KMS-11 (cell line): ENCODE data around the gene TMEM255A.

Experiments
- H2AFZ ChIP-seq: fragments of 200-600 bp; sonication (generic); 2 replicates; pipeline ENCODE4 v1.6.1; 2016; ENCODE audit warnings: antibody characterized with exemption, mixed run types, low read depth
- H3K27ac ChIP-seq: fragments of 200-600 bp; sonication (generic); 2 replicates; pipeline ENCODE4 v1.6.1; 2016; ENCODE audit warnings: mild to moderate bottlenecking, mixed run types
- H3K27me3 ChIP-seq: fragments of 200-600 bp; sonication (generic); 2 replicates; pipeline ENCODE4 v1.6.1; 2017; ENCODE audit warnings: mild to moderate bottlenecking, low read depth, mixed run types, moderate library complexity; ENCODE audit not compliant: insufficient read depth
- H3K36me3 ChIP-seq: fragments of 200-600 bp; sonication (generic); 2 replicates; pipeline ENCODE4 v1.6.1; 2017; ENCODE audit warnings: mild to moderate bottlenecking, mixed run types; ENCODE audit not compliant: insufficient read depth
- H3K4me1 ChIP-seq: fragments of 200-600 bp; sonication (generic); 2 replicates; pipeline ENCODE4 v1.6.1; 2016; ENCODE audit warnings: mild to moderate bottlenecking, low read depth, mixed run types; ENCODE audit not compliant: poor library complexity, severe bottlenecking
- H3K4me2 ChIP-seq: fragments of 200-600 bp; sonication (generic); 2 replicates; pipeline ENCODE4 v1.7.0; 2016; ENCODE audit warnings: mild to moderate bottlenecking, mixed run types
- H3K4me3 ChIP-seq: fragments of 200-600 bp; sonication (generic); IDR thresholded peaks from 2 replicates; pipeline ENCODE4 v1.6.1; 2017; ENCODE audit warnings: low read depth, low read length, mixed read lengths; ENCODE audit not compliant: insufficient read depth
- H3K79me2 ChIP-seq: fragments of 200-600 bp; sonication (generic); 2 replicates; pipeline ENCODE4 v1.6.1; 2016; ENCODE audit warnings: low read depth, mixed run types; ENCODE audit not compliant: insufficient read depth
- H3K9ac ChIP-seq: fragments of 200-600 bp; sonication (generic); 2 replicates; pipeline ENCODE4 v1.6.1; 2016; ENCODE audit warnings: mild to moderate bottlenecking, mixed run types
- H4K20me1 ChIP-seq: fragments of 200-600 bp; sonication (generic); 2 replicates; pipeline ENCODE4 v1.6.1; 2016; ENCODE audit warnings: mild to moderate bottlenecking, mixed run types; ENCODE audit not compliant: insufficient read depth
- TF ChIP-seq, protein P1 (sequence below): fragments of 200-600 bp; sonication (generic); conservative IDR thresholded peaks from 2 replicates; pipeline ENCODE4 v1.6.1; 2017; ENCODE audit warnings: low read depth, mild to moderate bottlenecking, antibody characterized with exemption, low read length, moderate library complexity, mixed read lengths

TMEM255A gene

DNA sequence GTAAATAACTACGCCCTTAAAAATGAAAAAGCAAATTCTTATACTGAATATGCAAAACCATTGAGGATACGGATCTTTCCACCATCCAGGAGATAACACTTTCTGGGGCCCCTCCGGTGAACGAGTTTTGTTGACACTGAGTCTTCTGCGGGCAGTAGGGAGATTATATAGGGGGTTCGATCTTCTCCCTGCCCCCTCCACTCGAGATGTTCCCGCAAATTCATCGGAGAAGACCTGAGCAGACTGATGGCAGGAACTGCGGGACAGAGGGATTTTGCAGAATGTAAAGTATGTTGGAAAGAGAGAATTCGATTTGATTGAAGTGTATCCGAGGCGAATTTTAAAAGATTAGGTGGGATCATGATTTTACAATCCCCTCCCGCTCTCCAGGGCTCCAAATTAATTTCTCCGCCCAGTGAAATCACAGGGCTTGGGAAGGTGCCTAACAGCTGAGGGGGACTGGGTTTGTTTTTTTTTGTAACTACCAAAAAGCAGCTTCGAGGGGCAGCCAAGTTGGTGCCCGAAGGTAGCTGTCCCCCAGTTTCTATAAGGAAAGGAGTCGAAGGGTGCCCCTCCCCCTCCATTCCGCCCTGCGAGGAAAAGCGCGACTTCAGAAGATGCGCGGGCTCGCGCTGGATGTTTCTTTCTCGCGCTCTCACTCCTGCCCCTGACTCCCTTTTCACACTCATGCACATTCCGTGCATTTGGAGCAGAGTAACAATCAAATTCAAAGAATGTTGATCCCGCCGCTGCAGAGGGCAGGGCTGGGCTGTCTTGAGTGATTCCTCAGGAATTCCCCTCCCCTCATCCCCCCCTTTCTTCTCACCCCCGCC, 1.2 kb downstream of the TMEM255A start:
- Histone ChIP-seq H4K20me1 (no peaks in the 10 kb centered on the region), H3K27me3 (no peaks in the 10 kb centered on the region), H3K4me2 (peak overlapping the region; percentile 63), H3K27ac (no peak overlapping the region), H3K4me3 (no peak overlapping the region), H3K79me2 (no peaks in the 10 kb centered on the region), H3K36me3 (no peaks in the 10 kb centered on the region), H2AFZ (peak overlapping the region; percentile 44; the same call in 1 of the 2 replicates), H3K9ac (no peak overlapping the region), H3K4me1 (peaks cover 31% of the 10 kb centered on the region)
- TF ChIP-seq, protein P1, sequence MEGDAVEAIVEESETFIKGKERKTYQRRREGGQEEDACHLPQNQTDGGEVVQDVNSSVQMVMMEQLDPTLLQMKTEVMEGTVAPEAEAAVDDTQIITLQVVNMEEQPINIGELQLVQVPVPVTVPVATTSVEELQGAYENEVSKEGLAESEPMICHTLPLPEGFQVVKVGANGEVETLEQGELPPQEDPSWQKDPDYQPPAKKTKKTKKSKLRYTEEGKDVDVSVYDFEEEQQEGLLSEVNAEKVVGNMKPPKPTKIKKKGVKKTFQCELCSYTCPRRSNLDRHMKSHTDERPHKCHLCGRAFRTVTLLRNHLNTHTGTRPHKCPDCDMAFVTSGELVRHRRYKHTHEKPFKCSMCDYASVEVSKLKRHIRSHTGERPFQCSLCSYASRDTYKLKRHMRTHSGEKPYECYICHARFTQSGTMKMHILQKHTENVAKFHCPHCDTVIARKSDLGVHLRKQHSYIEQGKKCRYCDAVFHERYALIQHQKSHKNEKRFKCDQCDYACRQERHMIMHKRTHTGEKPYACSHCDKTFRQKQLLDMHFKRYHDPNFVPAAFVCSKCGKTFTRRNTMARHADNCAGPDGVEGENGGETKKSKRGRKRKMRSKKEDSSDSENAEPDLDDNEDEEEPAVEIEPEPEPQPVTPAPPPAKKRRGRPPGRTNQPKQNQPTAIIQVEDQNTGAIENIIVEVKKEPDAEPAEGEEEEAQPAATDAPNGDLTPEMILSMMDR = no peak

GRCh38 chrX:120308959-120309872, 2.0 kb downstream of the TMEM255A start:
- Histone ChIP-seq H3K4me3 (no peak overlapping the region), H3K27ac (no peak overlapping the region), H3K79me2 (no peaks in the 10 kb centered on the region), H2AFZ (peak overlapping the region; percentile 44; the same call in 1 of the 2 replicates), H4K20me1 (no peaks in the 10 kb centered on the region), H3K4me1 (peaks cover 39% of the 10 kb centered on the region), H3K27me3 (no peaks in the 10 kb centered on the region), H3K36me3 (no peaks in the 10 kb centered on the region), H3K9ac (no peak overlapping the region), H3K4me2 (peak overlapping the region; percentile 63)
- TF ChIP-seq, protein P1 = peak; percentile 31; the same call in 1 of the 2 replicates

DNA sequence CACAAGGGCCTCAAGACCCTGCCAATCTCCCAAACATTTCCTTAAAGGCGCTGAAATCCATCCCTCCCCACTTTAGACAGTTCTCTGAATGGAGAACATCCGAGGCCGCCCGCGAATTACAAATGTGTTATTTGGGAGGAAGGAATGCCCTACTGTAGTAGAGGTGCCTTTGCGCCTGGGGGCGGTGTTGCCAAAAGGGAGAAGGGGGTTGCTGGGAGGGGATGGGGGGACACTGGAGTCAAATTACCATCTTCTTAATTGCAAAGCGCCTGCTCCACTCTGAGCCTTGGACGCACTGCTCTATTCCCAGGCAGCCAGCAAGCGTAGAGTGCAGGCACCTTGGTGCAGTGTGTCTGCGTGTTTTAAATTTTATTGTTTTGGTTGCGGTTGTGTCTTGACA, 2.7 kb downstream of the TMEM255A start:
- H3K27me3 ChIP-seq = no peaks in the 10 kb centered on the region
- H3K4me2 ChIP-seq = no peak overlapping the region
- H3K36me3 ChIP-seq = no peaks in the 10 kb centered on the region
- H4K20me1 ChIP-seq = no peaks in the 10 kb centered on the region
- no peak overlapping the region for H3K9ac ChIP-seq
- no peak overlapping the region for H3K4me3 ChIP-seq
- H2AFZ ChIP-seq = no peak overlapping the region
- H3K27ac ChIP-seq = no peak overlapping the region
- TF ChIP-seq, protein P1 = no peak
- H3K4me1 ChIP-seq = peaks cover 46% of the 10 kb centered on the region
- no peaks in the 10 kb centered on the region for H3K79me2 ChIP-seq

DNA sequence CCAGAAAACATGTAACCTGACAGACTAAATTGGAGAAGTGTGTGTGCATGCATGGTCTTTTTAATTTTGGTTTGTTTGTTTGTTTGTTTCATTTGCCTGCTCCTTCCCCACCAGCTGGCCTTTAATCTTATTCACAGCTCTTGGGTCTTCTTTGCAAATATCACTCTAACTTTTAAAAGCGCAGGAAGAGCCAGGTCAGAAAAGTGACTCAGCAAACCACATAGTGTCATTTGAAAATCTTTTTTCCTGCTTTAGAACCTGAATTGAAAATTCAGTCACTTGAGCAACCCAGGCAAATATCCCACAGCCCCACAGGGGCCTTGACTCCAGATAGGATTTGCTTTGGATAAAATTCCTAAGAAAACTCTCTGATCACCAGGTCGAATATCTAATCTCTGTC, 4.6 kb downstream of the TMEM255A start:
- peak overlapping the region; percentile 11; the same call in 1 of the 2 replicates for H3K27ac ChIP-seq
- no peaks in the 10 kb centered on the region for H4K20me1 ChIP-seq
- no peaks in the 10 kb centered on the region for H3K36me3 ChIP-seq
- H3K4me2 ChIP-seq = 0 out of 2 replicates have a peak overlapping the region, but pooled peaks have one; percentile 7
- TF ChIP-seq, protein P1 = no peak
- H3K4me3 ChIP-seq = no peak overlapping the region
- no peak overlapping the region for H2AFZ ChIP-seq
- H3K79me2 ChIP-seq = no peaks in the 10 kb centered on the region
- H3K9ac ChIP-seq = no peak overlapping the region
- H3K27me3 ChIP-seq = no peaks in the 10 kb centered on the region
- H3K4me1 ChIP-seq = peaks cover 60% of the 10 kb centered on the region
